ENCODE data around the gene SLC46A3. TPM values are rescaled to one million over a fixed set of nuclear protein-coding genes. Genes with fewer than 3 reads are reported as not detected.
A peak's percentile ranks its signal among the peaks of the same experiment; 100 is the strongest.

Gene SLC46A3
- polyA plus RNA-seq, 2 of the 4 experiments (the other 2 are of a cell fraction) = 2.1 to 6.8 TPM

- TF ChIP-seq FOSL2 (IDR thresholded peaks at IDR 0.05) (no peak), FOSL2 (CRISPR knock-in tag; IDR thresholded peaks at IDR 0.05) (no peak)
These were observed 6.4 kb upstream of the SLC46A3 start (continued) for GRCh38 chr13:28725046-28725610.

- CTCF ChIA-PET = no interaction called here
- Histone ChIP-seq H3K4me1 (peaks cover 5% of the 10 kb centered on the region; the same call in 2 of the 3 replicates), H3K27ac (no peak overlapping the region), H3K9me3 (no peaks in the 10 kb centered on the region), H3K4me3 (no peak overlapping the region), H3K4me2 (no peak overlapping the region)
- POLR2A ChIA-PET = no interaction called here
- ATAC-seq (no peak), DNase-seq (ENCODE audit: low read depth in 1 of 2, low spot score in 1 of 2) (no peak), FAIRE-seq (no peak)
- 88% methylated on average over 22 of the region's 22 CpGs for WGBS (ENCODE audit: missing lambda C conversion rate)
- TF ChIP-seq ESRRA (IDR thresholded peaks at IDR 0.05; ENCODE audit: borderline replicate concordance, low read length) (no peak), TP53 (CRISPR knock-in tag; IDR thresholded peaks at IDR 0.05) (no peak), KDM5A (IDR thresholded peaks at IDR 0.05) (no peak), KDM1A (IDR thresholded peaks at IDR 0.05; ENCODE audit: low read depth) (no peak), CBX2 (IDR thresholded peaks at IDR 0.05; ENCODE audit: borderline replicate concordance, low read depth) (no peak), HOXB5 (CRISPR knock-in tag; IDR thresholded peaks at IDR 0.05) (no peak), PHF8 (IDR thresholded peaks at IDR 0.05; ENCODE audit: borderline replicate concordance, low read depth) (no peak), CHD2 (IDR thresholded peaks at IDR 0.05; ENCODE audit: low read length, partially characterized antibody) (no peak), HOXB13 (CRISPR knock-in tag; IDR thresholded peaks at IDR 0.05; ENCODE audit: low read depth) (no peak), EP300 (IDR thresholded peaks at IDR 0.05) (no peak)
These were observed 5.0 kb upstream of the SLC46A3 start for GRCh38 chr13:28723806-28724205.

GRCh38 chr13:28719227-28720055, 671 bp upstream of the SLC46A3 start:
- 56% methylated on average over 14 of the region's 15 CpGs for WGBS (ENCODE audit: missing lambda C conversion rate)
- H3K27ac ChIP-seq = peak overlapping the region; percentile 62 to 80; a peak in 5 of 6 replicates
- H3K4me1 ChIP-seq = peaks cover 23% of the 10 kb centered on the region
- POLR2A ChIA-PET = interaction anchor here (1.2 kb wide), 1 partner anchor 9 kb away, joined by 3 read pairs; no protein-coding TSS in a partner anchor
- DNase-seq (ENCODE audit: low read depth in 1 of 2, low spot score in 1 of 2) = no peak
- FAIRE-seq = no peak
- no peak for TF ChIP-seq FOSL2 (IDR thresholded peaks at IDR 0.05)
- no peak for TF ChIP-seq FOSL2 (CRISPR knock-in tag; IDR thresholded peaks at IDR 0.05)
- H3K9me3 ChIP-seq = no peaks in the 10 kb centered on the region
- H3K4me3 ChIP-seq = peak overlapping the region; percentile 62
- ATAC-seq = peak in 1 of 2 experiments; percentile 8; a peak in 2 of 6 replicates
- CTCF ChIA-PET = interaction anchor here (0.7 to 1.5 kb wide), 6 partner anchors 10 to 77 kb away, joined by 3 to 5 read pairs (median 3); no protein-coding TSS in a partner anchor
- peak overlapping the region; percentile 89 for H3K4me2 ChIP-seq

GRCh38 chr13:28718196-28718542, 601 bp downstream of the SLC46A3 start:
- peaks cover 23% of the 10 kb centered on the region for H3K4me1 ChIP-seq
- 13% methylated on average over 8 of the region's 10 CpGs for WGBS (ENCODE audit: missing lambda C conversion rate)
- peak overlapping the region; percentile 82 to 89 for H3K27ac ChIP-seq
- peak overlapping the region; percentile 89 for H3K4me2 ChIP-seq
- ChIA-PET CTCF (interaction anchor here (1.0 to 1.6 kb wide), 4 partner anchors 24 to 77 kb away, joined by 3 to 4 read pairs (median 4); no protein-coding TSS in a partner anchor), POLR2A (interaction anchor here (1.2 kb wide), 1 partner anchor 8 kb away, joined by 3 read pairs; no protein-coding TSS in a partner anchor)
- no peaks in the 10 kb centered on the region for H3K9me3 ChIP-seq
- DNase-seq (ENCODE audit: low read depth in 1 of 2, low spot score in 1 of 2) (no peak), FAIRE-seq (no peak), ATAC-seq (peak in 1 of 2 experiments; percentile 1; a peak in 1 of 6 replicates)
- peak overlapping the region; percentile 62 for H3K4me3 ChIP-seq
- TF ChIP-seq SREBF2 (IDR thresholded peaks at IDR 0.05) (no peak), ATOH8 (CRISPR knock-in tag; IDR thresholded peaks at IDR 0.05; ENCODE audit: low read depth) (no peak), CEBPB (IDR thresholded peaks at IDR 0.05) (0 out of 4 replicates have a peak, but pooled peaks of 1 of the 2 experiments have one; percentile 31), JUNB (IDR thresholded peaks at IDR 0.05) (no peak)
